Activated CD8-positive, alpha-beta T cell treated with anti-CD3 and anti-CD28 coated beads, Interleukin-2, amount 10 ng/mL, durations not matched to agents 7 days and 5 days (primary cell): ENCODE data around the gene MLH1. TPM values are rescaled to one million over a fixed set of nuclear protein-coding genes. Genes with fewer than 3 reads are reported as not detected.
A peak's percentile ranks its signal among the peaks of the same experiment; 100 is the strongest.

Source experiments
- ATAC-seq: fragments of 150-1000 bp; cut with Tn5 transposase; one replicate; pipeline ENCODE4 v1.10.0; 2021; ENCODE audit warnings: moderate library complexity
- CTCF ChIA-PET: fragments of 350-600 bp; sonication (Branson Sonifier 250); formaldehyde crosslinking; loops from one replicate; lab custom pipeline; 2021; ENCODE audit warnings: antibody characterized with exemption; lab: Charles Lee
- POLR2A ChIA-PET: fragments of 350-600 bp; sonication (Branson Sonifier 250); formaldehyde crosslinking; loops from one replicate; lab custom pipeline; 2021; ENCODE audit warnings: antibody characterized with exemption; lab: Charles Lee
- DNase-seq: peaks from one replicate; pipeline ENCODE4 v3.0.0-alpha.2; 2020
- H3K27ac Mint-ChIP-seq: one replicate; pipeline ENCODE4 v1.8.0; 2021; ENCODE audit warnings: mild to moderate bottlenecking, mixed read lengths
- H3K27me3 Mint-ChIP-seq: one replicate; pipeline ENCODE4 v1.8.0; 2021; ENCODE audit warnings: low read depth, mixed read lengths
- H3K36me3 Mint-ChIP-seq: one replicate; pipeline ENCODE4 v1.8.0; 2021; ENCODE audit warnings: low read depth, mixed read lengths
- H3K4me1 Mint-ChIP-seq: one replicate; pipeline ENCODE4 v1.8.0; 2021; ENCODE audit warnings: low read depth, mixed read lengths
- H3K4me3 Mint-ChIP-seq: one replicate; pipeline ENCODE4 v1.8.0; 2021; ENCODE audit warnings: mild to moderate bottlenecking, mixed read lengths
- H3K9me3 Mint-ChIP-seq: one replicate; pipeline ENCODE4 v1.8.0; 2022; ENCODE audit warnings: mixed read lengths; ENCODE audit not compliant: insufficient read depth
- total RNA-seq, 2 experiments: library from RNA; stranded (reverse); gene quantifications; one replicate each; pipeline ENCODE4 v1.2.3, GENCODE V29; 2021

MLH1 gene
- total RNA-seq, 2 experiments from 2014 or later, result 60.9 to 65.3 TPM

DNA sequence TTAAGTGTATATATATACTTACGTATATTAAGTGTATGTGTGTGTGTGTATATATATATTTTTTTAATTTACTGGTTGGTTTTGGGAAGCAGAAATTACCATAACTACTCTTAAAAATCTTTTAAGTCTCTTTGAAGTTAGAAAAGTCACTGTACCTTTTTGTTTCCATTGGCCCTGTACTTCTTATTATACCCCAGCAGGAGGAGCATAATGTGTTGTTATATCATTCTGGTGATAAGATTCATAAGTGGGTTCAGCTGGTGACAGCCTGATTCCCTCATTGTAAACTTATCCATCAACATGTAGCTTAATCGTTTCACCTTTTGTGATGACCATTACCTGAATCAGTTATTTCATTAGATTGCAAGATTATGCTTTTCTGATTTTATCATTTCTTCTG lies 30.8 kb downstream of the MLH1 start:
- Mint-ChIP-seq H3K4me3 (no peak overlapping the region), H3K4me1 (peaks cover 7% of the 10 kb centered on the region), H3K9me3 (no peaks in the 10 kb centered on the region), H3K36me3 (peaks cover 78% of the 10 kb centered on the region), H3K27me3 (no peaks in the 10 kb centered on the region), H3K27ac (no peak overlapping the region)
- DNase-seq (no peak), ATAC-seq (no peak)
- ChIA-PET POLR2A (interaction anchor here (0.8 kb wide), 3 partner anchors 11 to 202 kb away, joined by 3 read pairs; no protein-coding TSS in a partner anchor), CTCF (interaction anchor here (0.6 to 2.9 kb wide), 16 partner anchors 9 to 202 kb away, joined by 3 to 25 read pairs (median 5); partner anchors contain the start of genes EPM2AIP1 and MLH1)

DNA sequence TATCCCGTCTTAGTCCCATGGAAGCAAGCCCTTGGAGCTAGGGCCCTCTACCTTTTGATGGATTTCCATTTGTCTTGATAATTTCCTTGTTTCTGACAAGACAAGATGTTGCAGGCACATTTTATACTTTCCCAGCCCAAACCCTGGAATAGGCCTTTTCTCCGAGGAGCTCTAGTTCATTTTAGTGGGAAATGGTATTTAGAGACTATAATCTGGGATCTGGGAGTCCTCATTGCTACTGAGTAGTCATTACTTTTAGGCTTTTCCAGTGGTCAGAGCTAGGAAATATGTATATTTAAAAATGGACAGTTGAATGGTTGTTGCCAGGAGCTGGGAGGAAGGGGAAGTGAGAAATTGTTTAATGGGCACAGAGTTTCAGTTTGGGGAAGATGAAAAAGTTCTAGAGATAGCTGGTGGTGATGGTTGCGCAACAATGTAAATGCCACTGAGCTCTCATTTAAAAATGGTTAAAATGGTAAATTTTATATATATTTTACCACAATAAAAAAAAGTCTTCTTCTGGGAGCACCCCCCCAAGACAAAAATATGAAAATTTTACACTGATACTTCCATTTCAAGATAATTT lies 31.6 kb downstream of the MLH1 start:
- H3K27ac Mint-ChIP-seq, result no peak overlapping the region
- H3K9me3 Mint-ChIP-seq, result no peaks in the 10 kb centered on the region
- H3K4me1 Mint-ChIP-seq, result peaks cover 7% of the 10 kb centered on the region
- H3K27me3 Mint-ChIP-seq, result no peaks in the 10 kb centered on the region
- DNase-seq, result no peak
- CTCF ChIA-PET, result interaction anchor here (0.8 to 2.9 kb wide), 15 partner anchors 9 to 201 kb away, joined by 3 to 25 read pairs (median 5); partner anchors contain the start of genes EPM2AIP1 and MLH1
- no peak for ATAC-seq
- POLR2A ChIA-PET, result interaction anchor here (0.8 kb wide), 2 partner anchors 10 to 201 kb away, joined by 3 read pairs; no protein-coding TSS in a partner anchor
- peaks cover 74% of the 10 kb centered on the region for H3K36me3 Mint-ChIP-seq
- H3K4me3 Mint-ChIP-seq, result no peak overlapping the region

DNA sequence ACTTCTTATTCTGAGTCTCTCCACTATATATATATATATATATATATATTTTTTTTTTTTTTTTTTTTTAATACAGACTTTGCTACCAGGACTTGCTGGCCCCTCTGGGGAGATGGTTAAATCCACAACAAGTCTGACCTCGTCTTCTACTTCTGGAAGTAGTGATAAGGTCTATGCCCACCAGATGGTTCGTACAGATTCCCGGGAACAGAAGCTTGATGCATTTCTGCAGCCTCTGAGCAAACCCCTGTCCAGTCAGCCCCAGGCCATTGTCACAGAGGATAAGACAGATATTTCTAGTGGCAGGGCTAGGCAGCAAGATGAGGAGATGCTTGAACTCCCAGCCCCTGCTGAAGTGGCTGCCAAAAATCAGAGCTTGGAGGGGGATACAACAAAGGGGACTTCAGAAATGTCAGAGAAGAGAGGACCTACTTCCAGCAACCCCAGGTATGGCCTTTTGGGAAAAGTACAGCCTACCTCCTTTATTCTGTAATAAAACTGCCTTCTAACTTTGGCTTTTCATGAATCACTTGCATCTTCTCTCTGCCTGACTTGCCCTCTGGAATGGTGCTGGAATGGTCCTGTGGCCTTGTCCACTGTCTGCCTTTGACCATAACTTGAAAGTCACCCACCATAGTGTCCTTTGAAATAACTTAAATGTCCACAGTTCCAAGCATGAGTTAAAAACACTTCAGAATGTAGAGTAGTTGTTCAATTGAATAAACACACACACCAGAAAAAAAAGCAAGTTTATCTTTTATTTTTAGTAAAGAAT lies 32.4 kb downstream of the MLH1 start:
- ChIA-PET CTCF (interaction anchor here (1.5 to 2.9 kb wide), 6 partner anchors 8 to 188 kb away, joined by 5 to 25 read pairs (median 12); partner anchors contain the start of genes EPM2AIP1 and MLH1), POLR2A (no interaction called here)
- Mint-ChIP-seq H3K4me3 (no peak overlapping the region), H3K27me3 (no peaks in the 10 kb centered on the region), H3K4me1 (peaks cover 15% of the 10 kb centered on the region), H3K27ac (no peak overlapping the region), H3K9me3 (no peaks in the 10 kb centered on the region), H3K36me3 (peaks cover 73% of the 10 kb centered on the region)
- ATAC-seq (no peak), DNase-seq (no peak)

DNA sequence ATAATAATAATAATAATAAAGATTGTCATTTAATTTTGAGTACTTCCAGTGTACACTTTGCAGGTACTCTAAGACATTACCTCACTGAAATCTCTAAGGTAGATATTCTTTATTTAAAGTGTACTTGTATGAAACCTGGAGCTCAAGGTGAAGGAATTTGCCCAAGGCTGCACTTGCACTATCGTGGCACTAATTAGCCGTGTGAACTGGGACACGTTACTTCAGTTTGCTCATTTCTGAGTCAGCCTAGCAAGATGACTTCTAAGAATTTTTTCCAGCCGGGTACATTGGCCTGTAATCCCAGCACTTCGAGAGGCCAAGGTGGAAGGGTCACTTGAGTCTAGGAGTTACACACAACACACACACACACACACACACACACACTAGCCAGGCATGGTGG lies 33.5 kb downstream of the MLH1 start:
- ATAC-seq (no peak), DNase-seq (no peak)
- Mint-ChIP-seq H3K27ac (no peak overlapping the region), H3K27me3 (no peaks in the 10 kb centered on the region), H3K9me3 (no peaks in the 10 kb centered on the region), H3K36me3 (peaks cover 74% of the 10 kb centered on the region), H3K4me3 (no peak overlapping the region), H3K4me1 (peaks cover 17% of the 10 kb centered on the region)
- ChIA-PET POLR2A (no interaction called here), CTCF (interaction anchor here (1.3 kb wide), 1 partner anchor 68 kb away, joined by 3 read pairs; no protein-coding TSS in a partner anchor)

DNA sequence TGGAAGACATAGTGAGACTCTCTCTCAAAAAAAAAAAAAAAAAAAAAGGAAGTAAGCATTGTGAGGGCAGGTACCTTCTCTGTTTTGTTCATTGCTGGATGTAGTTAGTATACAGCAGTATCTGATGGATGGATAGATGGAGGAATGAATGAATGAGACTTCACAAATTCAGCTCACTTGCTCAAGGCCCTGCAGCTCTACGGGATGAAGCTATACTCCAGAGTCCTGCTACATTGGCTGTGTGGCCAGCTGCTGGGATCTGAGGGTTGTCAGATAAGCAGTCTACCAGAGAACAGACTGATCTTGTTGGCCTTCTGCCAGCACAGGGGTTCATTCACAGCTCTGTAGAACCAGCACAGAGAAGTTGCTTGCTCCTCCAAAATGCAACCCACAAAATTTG lies 35.0 kb downstream of the MLH1 start:
- POLR2A ChIA-PET, result no interaction called here
- Mint-ChIP-seq H3K27ac (no peak overlapping the region), H3K36me3 (peaks cover 75% of the 10 kb centered on the region)

DNA sequence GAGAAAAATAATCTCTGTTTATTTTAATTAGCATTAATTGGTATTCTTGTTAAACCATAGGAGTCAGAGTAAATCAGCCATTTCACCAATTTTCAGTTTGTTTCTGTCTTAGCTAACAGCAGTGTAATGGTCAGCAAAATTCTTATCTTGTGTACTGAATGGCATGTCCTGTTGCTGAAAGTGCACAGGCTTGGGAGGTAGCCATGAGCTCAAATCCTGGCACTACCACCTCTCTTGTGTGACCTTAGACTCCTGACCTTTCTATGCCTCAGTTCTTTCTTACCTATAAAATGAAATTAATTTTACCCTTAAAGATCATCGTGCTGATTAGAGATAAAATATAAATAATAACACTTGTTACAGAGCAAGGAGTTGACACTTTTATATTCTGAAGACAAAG lies 35.8 kb downstream of the MLH1 start:
- Mint-ChIP-seq H3K27ac (no peak overlapping the region), H3K36me3 (peaks cover 73% of the 10 kb centered on the region), H3K9me3 (no peaks in the 10 kb centered on the region), H3K4me3 (no peak overlapping the region), H3K27me3 (no peaks in the 10 kb centered on the region), H3K4me1 (peaks cover 17% of the 10 kb centered on the region)
- ATAC-seq, result no peak
- CTCF ChIA-PET, result no interaction called here
- POLR2A ChIA-PET, result no interaction called here
- no peak for DNase-seq

More for the DNA sequence above, 35.0 kb downstream of the MLH1 start:
- no peak for DNase-seq
- Mint-ChIP-seq H3K9me3 (no peaks in the 10 kb centered on the region), H3K27me3 (no peaks in the 10 kb centered on the region), H3K4me1 (peaks cover 17% of the 10 kb centered on the region), H3K4me3 (no peak overlapping the region)
- CTCF ChIA-PET, result no interaction called here
- no peak for ATAC-seq

DNA sequence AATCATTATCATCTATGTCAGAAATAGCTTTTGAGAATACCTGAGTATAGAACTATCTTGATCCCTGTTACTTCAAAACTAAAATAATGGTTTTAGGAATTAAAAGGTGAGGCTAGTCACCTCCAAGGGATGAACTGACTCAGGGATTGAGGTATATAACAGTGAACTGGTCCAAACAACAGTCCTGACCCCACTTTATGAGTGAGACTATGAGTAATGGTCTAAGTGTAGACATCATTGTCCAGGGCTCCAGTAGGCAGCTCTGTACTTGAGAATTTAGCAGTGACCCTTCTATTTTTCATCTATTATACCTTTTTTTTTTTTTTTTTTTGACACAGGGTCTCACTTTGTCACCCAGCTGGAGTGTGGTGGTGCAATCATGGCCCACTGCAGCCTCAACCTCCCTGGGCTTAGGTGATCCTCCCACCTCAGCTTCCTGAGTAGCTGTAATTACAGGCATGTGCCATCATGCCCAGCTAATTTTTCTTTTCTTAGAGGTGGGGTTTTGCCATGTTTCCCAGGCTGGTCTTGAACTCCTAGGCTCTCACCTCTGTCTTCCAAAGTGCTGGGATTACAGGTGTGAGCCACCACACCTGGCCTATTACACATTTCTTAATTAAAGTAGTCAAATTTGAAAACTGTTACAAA lies 36.3 kb downstream of the MLH1 start:
- POLR2A ChIA-PET, result interaction anchor here (0.6 kb wide), 1 partner anchor 21 kb away, joined by 4 read pairs; no protein-coding TSS in a partner anchor
- Mint-ChIP-seq H3K27ac (no peak overlapping the region), H3K27me3 (no peaks in the 10 kb centered on the region), H3K9me3 (no peaks in the 10 kb centered on the region), H3K4me1 (peaks cover 14% of the 10 kb centered on the region), H3K36me3 (peaks cover 72% of the 10 kb centered on the region), H3K4me3 (no peak overlapping the region)
- DNase-seq (no peak), ATAC-seq (no peak)
- CTCF ChIA-PET, result no interaction called here

DNA sequence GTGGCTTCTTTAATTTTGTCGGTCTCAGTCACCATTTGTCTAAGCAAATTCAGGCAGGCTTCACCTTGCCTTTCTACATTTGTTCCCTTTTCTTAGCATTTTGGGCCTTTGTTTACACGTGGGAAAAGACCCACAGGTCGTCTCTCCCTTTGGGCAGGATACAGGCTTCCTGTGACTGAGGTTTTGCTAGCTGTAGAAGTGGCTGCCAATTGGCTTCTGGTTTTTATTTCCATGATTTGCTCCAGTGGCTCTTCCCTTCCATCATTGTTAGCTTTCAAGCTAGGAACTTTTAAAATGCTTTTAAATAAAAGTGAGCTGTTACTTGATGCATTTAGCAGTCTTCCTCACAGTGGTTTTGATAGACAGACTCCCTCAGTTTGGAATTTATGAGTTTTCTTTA lies 37.3 kb downstream of the MLH1 start:
- H3K27me3 Mint-ChIP-seq, result no peaks in the 10 kb centered on the region
- DNase-seq (no peak), ATAC-seq (no peak)
- no peak overlapping the region for H3K4me3 Mint-ChIP-seq
- ChIA-PET POLR2A (no interaction called here), CTCF (no interaction called here)
- H3K4me1 Mint-ChIP-seq, result peaks cover 10% of the 10 kb centered on the region
- peaks cover 77% of the 10 kb centered on the region for H3K36me3 Mint-ChIP-seq
- H3K9me3 Mint-ChIP-seq, result no peaks in the 10 kb centered on the region
- H3K27ac Mint-ChIP-seq, result peak overlapping the region; percentile 30

DNA sequence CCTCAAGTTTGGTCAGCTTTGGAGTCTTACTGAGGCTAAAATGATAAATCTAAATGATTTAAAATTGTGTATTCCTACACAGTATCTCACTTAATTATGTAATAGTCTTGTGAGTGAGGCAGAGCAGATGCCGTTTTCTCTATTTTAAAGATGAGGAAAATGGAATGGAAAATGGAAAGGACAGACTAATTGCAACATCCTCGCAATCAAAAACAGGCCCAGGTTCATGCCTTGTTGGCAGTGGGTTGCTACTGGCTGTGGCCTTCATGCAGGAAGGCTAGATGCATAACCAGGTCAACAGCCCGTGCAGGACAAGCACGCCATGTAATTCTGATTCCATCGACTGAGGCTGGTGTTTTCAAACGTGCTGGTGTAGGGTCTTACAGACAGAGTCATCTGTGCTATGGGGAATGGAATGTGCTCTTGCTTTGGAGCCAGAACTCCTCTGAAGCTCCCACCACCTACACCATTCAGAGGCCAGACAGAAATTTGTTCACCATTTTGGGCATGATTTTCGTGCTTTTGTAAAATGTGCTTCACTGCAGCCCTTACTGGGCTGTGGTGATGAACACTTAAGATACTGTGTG lies 37.9 kb downstream of the MLH1 start:
- POLR2A ChIA-PET, result no interaction called here
- DNase-seq (no peak), ATAC-seq (no peak)
- no peak overlapping the region for H3K27ac Mint-ChIP-seq
- peaks cover 76% of the 10 kb centered on the region for H3K36me3 Mint-ChIP-seq
- CTCF ChIA-PET, result interaction anchor here (0.6 kb wide), 1 partner anchor 68 kb away, joined by 3 read pairs; no protein-coding TSS in a partner anchor
- no peaks in the 10 kb centered on the region for H3K9me3 Mint-ChIP-seq
- no peak overlapping the region for H3K4me3 Mint-ChIP-seq
- no peaks in the 10 kb centered on the region for H3K27me3 Mint-ChIP-seq
- peaks cover 10% of the 10 kb centered on the region for H3K4me1 Mint-ChIP-seq

DNA sequence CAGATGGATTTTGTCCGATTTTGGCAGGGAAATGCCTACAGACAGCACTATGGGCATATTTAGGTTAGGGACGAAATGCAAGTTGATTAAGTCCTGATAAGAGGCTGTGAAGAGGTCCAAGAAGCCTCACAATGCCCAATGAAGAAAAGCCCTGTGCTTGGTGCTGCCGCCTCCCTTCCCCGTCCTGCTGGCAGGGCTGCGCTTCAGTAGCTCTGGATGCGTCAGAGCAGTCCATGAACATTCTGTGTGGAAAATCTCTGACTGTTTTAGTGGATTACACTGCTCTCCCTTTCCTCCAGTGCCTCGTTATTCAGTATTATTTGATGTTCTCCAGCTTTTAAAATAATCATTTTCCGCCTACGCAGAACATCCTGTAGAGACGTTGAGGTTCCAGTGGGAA lies 39.6 kb downstream of the MLH1 start:
- CTCF ChIA-PET, result interaction anchor here (1.7 kb wide), 1 partner anchor 8 kb away, joined by 8 read pairs; no protein-coding TSS in a partner anchor
- no peak for DNase-seq
- no peak overlapping the region for H3K4me3 Mint-ChIP-seq
- H3K27ac Mint-ChIP-seq, result no peak overlapping the region
- peaks cover 80% of the 10 kb centered on the region for H3K36me3 Mint-ChIP-seq
- POLR2A ChIA-PET, result no interaction called here
- no peaks in the 10 kb centered on the region for H3K9me3 Mint-ChIP-seq
- no peak for ATAC-seq
- H3K27me3 Mint-ChIP-seq, result no peaks in the 10 kb centered on the region
- H3K4me1 Mint-ChIP-seq, result peaks cover 10% of the 10 kb centered on the region

DNA sequence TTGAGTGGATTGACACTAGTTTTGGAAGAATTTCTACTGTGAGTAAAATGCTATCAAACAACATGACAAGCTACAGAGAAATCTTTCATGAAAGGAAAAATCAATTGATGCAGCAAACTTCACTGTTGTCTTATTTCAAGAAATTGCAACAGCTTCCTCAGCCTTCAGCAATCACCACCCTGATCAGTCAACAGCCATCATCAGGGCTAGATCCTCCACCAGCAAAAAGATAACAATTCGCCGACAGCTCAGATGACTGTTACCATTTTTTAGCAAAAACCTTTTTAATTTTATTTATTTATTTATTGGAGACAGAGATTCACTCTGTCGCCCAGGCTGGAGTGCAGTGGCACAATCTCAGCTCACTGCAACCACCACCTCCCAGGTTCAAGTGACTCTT lies 44.0 kb downstream of the MLH1 start:
- Mint-ChIP-seq H3K27ac (no peak overlapping the region), H3K9me3 (no peaks in the 10 kb centered on the region), H3K36me3 (peaks cover 80% of the 10 kb centered on the region), H3K27me3 (no peaks in the 10 kb centered on the region), H3K4me3 (no peak overlapping the region), H3K4me1 (no peaks in the 10 kb centered on the region)
- CTCF ChIA-PET, result no interaction called here
- DNase-seq (no peak), ATAC-seq (no peak)
- POLR2A ChIA-PET, result interaction anchor here (0.6 kb wide), 1 partner anchor 96 kb away, joined by 3 read pairs; no protein-coding TSS in a partner anchor
